ENCODE data around the gene FAM114A1.

Gene FAM114A1

DNA sequence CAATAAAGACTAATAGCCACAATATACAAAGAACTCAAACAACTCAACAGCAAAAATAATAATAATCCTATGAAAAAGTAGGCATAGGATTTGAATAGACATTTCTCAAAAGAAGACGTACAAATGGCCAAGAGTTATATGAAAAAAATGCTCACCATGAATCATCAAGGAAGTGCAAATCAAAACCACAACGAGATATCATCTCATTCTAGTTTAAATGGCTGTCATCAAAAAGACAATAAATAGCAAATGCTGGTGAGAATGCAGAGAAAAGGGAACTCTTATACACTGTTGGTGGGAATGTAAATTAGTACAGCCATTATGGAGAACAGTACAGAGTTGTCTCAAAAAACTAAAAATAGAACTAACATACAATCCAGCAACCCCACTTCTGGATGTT, 29.8 kb upstream of the FAM114A1 start:
- TF ChIP-seq SIN3A (IDR thresholded peaks at IDR 0.05; ENCODE audit: borderline replicate concordance, insufficient read depth, low read length) (no peak), TAF1 (IDR thresholded peaks at IDR 0.05; ENCODE audit: borderline replicate concordance, insufficient read depth, low read length) (no peak), POLR2AphosphoS5 (IDR thresholded peaks at IDR 0.05; ENCODE audit: low read depth, low read length) (no peak), FOXP2 (optimal IDR thresholded peaks at IDR 0.05; ENCODE audit: borderline replicate concordance, extremely low read depth, extremely low read length, insufficient read depth) (no peak)
- TF ChIP-seq, protein P1, sequence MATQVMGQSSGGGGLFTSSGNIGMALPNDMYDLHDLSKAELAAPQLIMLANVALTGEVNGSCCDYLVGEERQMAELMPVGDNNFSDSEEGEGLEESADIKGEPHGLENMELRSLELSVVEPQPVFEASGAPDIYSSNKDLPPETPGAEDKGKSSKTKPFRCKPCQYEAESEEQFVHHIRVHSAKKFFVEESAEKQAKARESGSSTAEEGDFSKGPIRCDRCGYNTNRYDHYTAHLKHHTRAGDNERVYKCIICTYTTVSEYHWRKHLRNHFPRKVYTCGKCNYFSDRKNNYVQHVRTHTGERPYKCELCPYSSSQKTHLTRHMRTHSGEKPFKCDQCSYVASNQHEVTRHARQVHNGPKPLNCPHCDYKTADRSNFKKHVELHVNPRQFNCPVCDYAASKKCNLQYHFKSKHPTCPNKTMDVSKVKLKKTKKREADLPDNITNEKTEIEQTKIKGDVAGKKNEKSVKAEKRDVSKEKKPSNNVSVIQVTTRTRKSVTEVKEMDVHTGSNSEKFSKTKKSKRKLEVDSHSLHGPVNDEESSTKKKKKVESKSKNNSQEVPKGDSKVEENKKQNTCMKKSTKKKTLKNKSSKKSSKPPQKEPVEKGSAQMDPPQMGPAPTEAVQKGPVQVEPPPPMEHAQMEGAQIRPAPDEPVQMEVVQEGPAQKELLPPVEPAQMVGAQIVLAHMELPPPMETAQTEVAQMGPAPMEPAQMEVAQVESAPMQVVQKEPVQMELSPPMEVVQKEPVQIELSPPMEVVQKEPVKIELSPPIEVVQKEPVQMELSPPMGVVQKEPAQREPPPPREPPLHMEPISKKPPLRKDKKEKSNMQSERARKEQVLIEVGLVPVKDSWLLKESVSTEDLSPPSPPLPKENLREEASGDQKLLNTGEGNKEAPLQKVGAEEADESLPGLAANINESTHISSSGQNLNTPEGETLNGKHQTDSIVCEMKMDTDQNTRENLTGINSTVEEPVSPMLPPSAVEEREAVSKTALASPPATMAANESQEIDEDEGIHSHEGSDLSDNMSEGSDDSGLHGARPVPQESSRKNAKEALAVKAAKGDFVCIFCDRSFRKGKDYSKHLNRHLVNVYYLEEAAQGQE (IDR thresholded peaks at IDR 0.05; ENCODE audit: insufficient read depth in 1 of 2, low read depth in 2 of 2, low read length in 2 of 2): no peak

DNA sequence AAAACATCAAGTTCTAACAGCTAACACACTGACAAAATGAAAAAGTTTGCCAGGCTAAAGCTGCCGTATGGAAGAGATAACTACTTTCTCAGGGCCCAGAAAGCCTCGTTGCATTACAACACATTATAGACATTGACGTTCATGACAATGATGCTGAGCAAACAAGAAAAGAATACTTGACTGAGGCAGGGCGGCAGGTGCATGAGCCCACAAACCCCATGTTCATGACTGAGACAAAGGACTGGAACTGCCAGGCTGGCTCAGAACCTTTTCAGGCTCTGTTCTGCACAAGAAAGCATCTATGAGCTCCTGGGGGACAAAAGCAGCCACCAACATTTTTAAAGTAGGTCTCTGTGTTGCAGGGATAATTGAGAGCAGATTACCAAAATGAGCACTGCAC, 24.6 kb upstream of the FAM114A1 start:
- TF ChIP-seq SIN3A (IDR thresholded peaks at IDR 0.05; ENCODE audit: borderline replicate concordance, insufficient read depth, low read length) (no peak), POLR2AphosphoS5 (IDR thresholded peaks at IDR 0.05; ENCODE audit: low read depth, low read length) (no peak), TAF1 (IDR thresholded peaks at IDR 0.05; ENCODE audit: borderline replicate concordance, insufficient read depth, low read length) (no peak), FOXP2 (optimal IDR thresholded peaks at IDR 0.05; ENCODE audit: borderline replicate concordance, extremely low read depth, extremely low read length, insufficient read depth) (no peak)
- TF ChIP-seq, protein P1 (IDR thresholded peaks at IDR 0.05; ENCODE audit: insufficient read depth in 1 of 2, low read depth in 2 of 2, low read length in 2 of 2): no peak

DNA sequence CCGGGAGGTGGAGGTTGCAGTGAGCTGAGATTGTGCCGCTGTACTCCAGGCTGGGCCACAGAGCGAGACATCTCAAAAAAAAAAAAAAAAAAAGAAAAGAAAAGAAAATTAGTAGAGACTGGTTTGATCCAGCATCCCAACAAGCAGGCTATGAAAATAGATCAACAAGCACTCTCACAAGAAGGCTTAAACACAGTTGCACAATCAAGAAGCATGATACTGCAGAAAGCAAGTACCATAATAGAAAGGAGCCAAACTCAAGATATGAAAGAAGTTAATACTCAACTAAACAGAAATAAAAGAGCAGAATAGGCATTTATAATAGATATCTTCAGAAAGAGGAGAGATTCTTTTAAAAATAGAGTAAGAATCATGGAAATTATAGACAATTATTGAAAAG, 21.6 kb upstream of the FAM114A1 start:
- TF ChIP-seq, protein P1 (IDR thresholded peaks at IDR 0.05; ENCODE audit: insufficient read depth in 1 of 2, low read depth in 2 of 2, low read length in 2 of 2): no peak

DNA sequence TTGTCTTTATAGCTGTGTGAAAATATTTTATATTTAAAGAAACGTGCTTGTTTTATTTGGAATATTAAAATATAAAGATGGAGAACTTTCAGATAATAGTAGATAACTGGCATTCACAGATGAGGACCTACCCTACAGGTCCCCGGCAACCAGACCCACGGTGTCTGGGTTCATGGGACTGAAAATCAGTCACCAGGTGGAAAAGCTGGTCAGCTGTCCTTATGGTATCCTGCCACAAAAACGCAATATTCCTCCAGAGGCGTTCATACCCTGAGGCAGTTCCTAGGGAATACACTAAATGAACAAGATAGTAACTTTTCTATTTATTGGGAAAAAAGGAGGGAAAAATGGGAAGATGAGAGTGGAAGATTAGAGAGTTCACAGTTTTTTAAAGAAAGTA, 12.1 kb upstream of the FAM114A1 start:
- no peak for TF ChIP-seq SIN3A (IDR thresholded peaks at IDR 0.05; ENCODE audit: borderline replicate concordance, insufficient read depth, low read length)
- TF ChIP-seq, protein P1 (IDR thresholded peaks at IDR 0.05; ENCODE audit: insufficient read depth in 1 of 2, low read depth in 2 of 2, low read length in 2 of 2): no peak

DNA sequence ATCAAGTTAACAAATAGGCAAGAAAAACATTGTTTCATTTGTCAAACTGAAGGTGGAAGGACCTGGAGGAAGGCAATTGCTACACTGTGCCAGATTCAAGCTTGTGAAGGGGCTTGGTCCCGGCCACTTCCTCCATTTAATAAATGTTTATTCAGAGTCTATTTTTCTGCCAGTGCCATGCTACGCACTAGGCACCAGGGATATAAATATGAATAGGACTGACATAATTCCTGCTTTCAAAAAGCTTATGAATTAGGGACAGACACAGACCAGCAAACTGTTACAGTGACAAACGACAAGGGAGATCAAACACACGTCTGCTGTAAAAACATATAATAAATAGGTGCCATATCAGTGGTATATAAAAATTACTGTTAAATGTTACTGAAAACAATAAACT, 11.6 kb upstream of the FAM114A1 start:
- no peak for TF ChIP-seq POLR2AphosphoS5 (IDR thresholded peaks at IDR 0.05; ENCODE audit: low read depth, low read length)
- TF ChIP-seq, protein P1 (IDR thresholded peaks at IDR 0.05; ENCODE audit: insufficient read depth in 1 of 2, low read depth in 2 of 2, low read length in 2 of 2): no peak
